ENCODE measurements around the gene SPINT2.

- no peak for TF ChIP-seq RXRA (IDR thresholded peaks at IDR 0.05)
- TF ChIP-seq CTCF (IDR thresholded peaks at IDR 0.05; ENCODE audit: low read depth, low read length, missing input control) = no peak
- no peak for TF ChIP-seq MAX (IDR thresholded peaks at IDR 0.05)
These were observed 16.6 kb upstream of the SPINT2 start for GRCh38 chr19:38247734-38248268.
